A673 (cell line): Measurements from ENCODE around the gene SHISA8. TPM values are rescaled to one million over a fixed set of nuclear protein-coding genes. Genes with fewer than 3 reads are reported as not detected.

ENCODE experiments used
- BruUV-seq: library from RNA; stranded (reverse); fragments of 400-500 nt; replicated peaks from 2 replicates; lab custom pipeline; 2021; lab: Mats Ljungman, UMichigan
- CTCF ChIA-PET: fragments of 300-600 bp; sonication (Branson Sonifier 250); formaldehyde crosslinking; loops from one replicate; lab custom pipeline; 2022; ENCODE audit warnings: antibody characterized with exemption; lab: Charles Lee
- POLR2A ChIA-PET: fragments of 300-600 bp; sonication (Branson Sonifier 250); formaldehyde crosslinking; loops from one replicate; lab custom pipeline; 2022; ENCODE audit warnings: antibody characterized with exemption; ENCODE audit not compliant: low non-redundant PET; lab: Charles Lee
- DNase-seq: peaks from one replicate; pipeline ENCODE4 v3.0.0-alpha.2; 2015; ENCODE audit warnings: low spot score
- H3K27ac ChIP-seq: fragments of 200-600 bp; sonication (generic); 2 replicates; pipeline ENCODE4 v1.5.1; 2016; ENCODE audit warnings: mixed run types, low read depth, mild to moderate bottlenecking, mixed read lengths, antibody characterized with exemption, low read length; ENCODE audit not compliant: poor library complexity, severe bottlenecking
- H3K27me3 ChIP-seq: fragments of 200-600 bp; sonication (generic); replicated peaks from 2 replicates; pipeline ENCODE4 v1.6.1; 2017; ENCODE audit warnings: mixed run types, low read depth, mild to moderate bottlenecking, mixed read lengths, antibody characterized with exemption, low read length; ENCODE audit not compliant: insufficient read depth, poor library complexity
- H3K36me3 ChIP-seq: fragments of 200-600 bp; sonication (generic); 2 replicates; pipeline ENCODE4 v1.6.1; 2016; ENCODE audit warnings: mixed run types, mild to moderate bottlenecking, mixed read lengths, antibody characterized with exemption, low read length; ENCODE audit not compliant: insufficient read depth, poor library complexity, severe bottlenecking
- H3K4me1 ChIP-seq: fragments of 200-600 bp; sonication (generic); 2 replicates; pipeline ENCODE4 v1.6.1; 2017; ENCODE audit warnings: mixed run types, mild to moderate bottlenecking, mixed read lengths, antibody characterized with exemption, low read length; ENCODE audit not compliant: insufficient read depth, poor library complexity, severe bottlenecking
- H3K4me3 ChIP-seq: fragments of 200-600 bp; sonication (generic); 2 replicates; pipeline ENCODE4 v1.5.1; 2016; ENCODE audit warnings: low read depth, mixed run types, mild to moderate bottlenecking, mixed read lengths, low read length; ENCODE audit not compliant: poor library complexity, severe bottlenecking
- H3K9me3 ChIP-seq: fragments of 200-600 bp; sonication (generic); 2 replicates; pipeline ENCODE4 v1.6.1; 2016; ENCODE audit warnings: mixed run types, low read depth, mild to moderate bottlenecking, mixed read lengths, antibody characterized with exemption, low read length; ENCODE audit not compliant: poor library complexity, severe bottlenecking
- EZH2 ChIP-seq: fragments of 200-600 bp; sonication (generic); IDR thresholded peaks from 2 replicates; pipeline ENCODE4 v1.6.1; 2017; ENCODE audit warnings: borderline replicate concordance, low read depth, mild to moderate bottlenecking, mixed read lengths, antibody characterized with exemption, low read length; ENCODE audit not compliant: poor library complexity, severe bottlenecking
- intact Hi-C: fragments of 100-400 bp; cut with micrococcal nuclease; formaldehyde crosslinking; loops from one replicate; pipeline ENCODE4 v1.10.0; 2022; ENCODE audit not compliant: unreplicated experiment
- total RNA-seq: library from RNA; stranded (reverse); gene quantifications from 2 replicates; pipeline ENCODE4 v1.2.3, GENCODE V29; 2021
- TF ChIP-seq, protein P1 (sequence below): fragments of 300-800, 200-600 bp; sonication (generic); conservative IDR thresholded peaks from 2 replicates; pipeline ENCODE4 v1.5.1; 2017; ENCODE audit warnings: low read depth, mild to moderate bottlenecking, antibody characterized with exemption, low read length, moderate library complexity, mixed read lengths

Gene SHISA8
- total RNA-seq, 1 experiment from 2014 or later, result 1.4 TPM

- intact Hi-C loops, result no loop called here
- Histone ChIP-seq H3K4me1 (peaks cover 25% of the 10 kb centered on the region), H3K27me3 (no peaks in the 10 kb centered on the region), H3K9me3 (no peaks in the 10 kb centered on the region), H3K27ac (peak overlapping the region; percentile 84), H3K36me3 (peaks cover 26% of the 10 kb centered on the region), H3K4me3 (peak overlapping the region; percentile 68)
- TF ChIP-seq EZH2, result no peak
- TF ChIP-seq, protein P1, sequence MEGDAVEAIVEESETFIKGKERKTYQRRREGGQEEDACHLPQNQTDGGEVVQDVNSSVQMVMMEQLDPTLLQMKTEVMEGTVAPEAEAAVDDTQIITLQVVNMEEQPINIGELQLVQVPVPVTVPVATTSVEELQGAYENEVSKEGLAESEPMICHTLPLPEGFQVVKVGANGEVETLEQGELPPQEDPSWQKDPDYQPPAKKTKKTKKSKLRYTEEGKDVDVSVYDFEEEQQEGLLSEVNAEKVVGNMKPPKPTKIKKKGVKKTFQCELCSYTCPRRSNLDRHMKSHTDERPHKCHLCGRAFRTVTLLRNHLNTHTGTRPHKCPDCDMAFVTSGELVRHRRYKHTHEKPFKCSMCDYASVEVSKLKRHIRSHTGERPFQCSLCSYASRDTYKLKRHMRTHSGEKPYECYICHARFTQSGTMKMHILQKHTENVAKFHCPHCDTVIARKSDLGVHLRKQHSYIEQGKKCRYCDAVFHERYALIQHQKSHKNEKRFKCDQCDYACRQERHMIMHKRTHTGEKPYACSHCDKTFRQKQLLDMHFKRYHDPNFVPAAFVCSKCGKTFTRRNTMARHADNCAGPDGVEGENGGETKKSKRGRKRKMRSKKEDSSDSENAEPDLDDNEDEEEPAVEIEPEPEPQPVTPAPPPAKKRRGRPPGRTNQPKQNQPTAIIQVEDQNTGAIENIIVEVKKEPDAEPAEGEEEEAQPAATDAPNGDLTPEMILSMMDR, result no peak
- POLR2A ChIA-PET, result interaction anchor here (0.6 to 0.8 kb wide), 2 partner anchors 115 to 250 kb away, joined by 4 to 6 read pairs; partner anchors contain the start of gene SREBF2
- TSS peak; percentile 68 for BruUV-seq
- CTCF ChIA-PET, result interaction anchor here (0.7 to 1.4 kb wide), 5 partner anchors 20 to 1103 kb away, joined by 4 to 9 read pairs (median 6); partner anchors contain the start of gene NDUFA6
- no peak for DNase-seq
Measured at GRCh38 chr22:41947424-41948080, 32.7 kb upstream of the SHISA8 start.

- TF ChIP-seq, protein P1, result no peak
- no peak for TF ChIP-seq EZH2
- peaks cover 25% of the 10 kb centered on the region for H3K4me1 ChIP-seq
- BruUV-seq, result no TSS peak
- no peaks in the 10 kb centered on the region for H3K27me3 ChIP-seq
- peaks cover 31% of the 10 kb centered on the region for H3K36me3 ChIP-seq
- intact Hi-C loops, result no loop called here
- POLR2A ChIA-PET, result interaction anchor here (0.6 to 0.8 kb wide), 2 partner anchors 114 to 352 kb away, joined by 3 to 4 read pairs; partner anchors contain the start of gene SREBF2
- peak within 1 kb of the TSS; percentile 84 for H3K27ac ChIP-seq
- no peaks in the 10 kb centered on the region for H3K9me3 ChIP-seq
- CTCF ChIA-PET, result interaction anchor here (0.6 to 1.4 kb wide), 7 partner anchors 19 to 497 kb away, joined by 3 to 6 read pairs (median 4); partner anchors contain the start of gene NDUFA6
- peak within 1 kb of the TSS; percentile 68 for H3K4me3 ChIP-seq
- DNase-seq, result peak; percentile 98
Measured at GRCh38 chr22:41946629-41947423, 32.0 kb upstream of the SHISA8 start, which contains the start of gene CENPM. CENPM (minus strand) TSS chr22:41947152; CDS start chr22:41947076, 76 bp downstream.

GRCh38 chr22:41943661-41944209, 28.9 kb upstream of the SHISA8 start:
- Histone ChIP-seq H3K27me3 (no peaks in the 10 kb centered on the region), H3K36me3 (peaks cover 57% of the 10 kb centered on the region), H3K4me3 (no peak overlapping the region), H3K4me1 (peaks cover 17% of the 10 kb centered on the region), H3K27ac (no peak overlapping the region), H3K9me3 (no peaks in the 10 kb centered on the region)
- no peak for DNase-seq
- no TSS peak for BruUV-seq
- no peak for TF ChIP-seq EZH2
- TF ChIP-seq, protein P1, result no peak
- ChIA-PET CTCF (interaction anchor here (0.7 kb wide), 2 partner anchors 17 to 18 kb away, joined by 4 to 9 read pairs; no protein-coding TSS in a partner anchor), POLR2A (interaction anchor here (0.6 kb wide), 1 partner anchor 273 kb away, joined by 8 read pairs; no protein-coding TSS in a partner anchor)
- intact Hi-C loops, result no loop called here
